H1 (cell line): ENCODE measurements around the gene CIAO3. TPM values are rescaled to one million over a fixed set of nuclear protein-coding genes. Genes with fewer than 3 reads are reported as not detected.

ENCODE experiments used
- CBX8 ChIP-seq: fragments of 300-800, 300-1000 bp; sonication (generic); IDR thresholded peaks from 2 replicates; pipeline ENCODE4 v1.7.1; 2016; ENCODE audit warnings: low read depth, low read length, borderline replicate concordance
- CHD7 ChIP-seq: fragments of 300-600 bp; sonication (generic); IDR thresholded peaks from 2 replicates; pipeline ENCODE4 v1.7.1; 2012; ENCODE audit warnings: low read length, moderate library complexity, mild to moderate bottlenecking, inconsistent platforms; ENCODE audit not compliant: insufficient replicate concordance
- E2F6 ChIP-seq: IDR thresholded peaks from 2 replicates; pipeline ENCODE4 v1.6.1; 2012; ENCODE audit warnings: inconsistent platforms
- GTF2F1 ChIP-seq: IDR thresholded peaks from 2 replicates; pipeline ENCODE4 v1.6.1; 2012; ENCODE audit warnings: low read depth, low read length, improper control_type of control experiment, borderline replicate concordance
- KDM1A ChIP-seq: fragments of 200-600, 300-600 bp; sonication (generic); IDR thresholded peaks from 2 replicates; pipeline ENCODE4 v1.7.1; 2016; ENCODE audit warnings: mild to moderate bottlenecking, low read length, borderline replicate concordance
- KDM4A ChIP-seq: IDR thresholded peaks from one replicate; pipeline ENCODE4 v1.7.1; 2012; ENCODE audit warnings: low read depth, mild to moderate bottlenecking, moderate library complexity, low read length, inconsistent platforms; ENCODE audit not compliant: severe bottlenecking
- MAX ChIP-seq: IDR thresholded peaks from 2 replicates; pipeline ENCODE4 v1.6.1; 2012; ENCODE audit warnings: inconsistent platforms
- RAD21 ChIP-seq, 2 experiments: IDR thresholded peaks in 1 of 2; conservative IDR thresholded peaks in 1 of 2; 2 replicates each; pipeline ENCODE4 v1.6.1; 2011; ENCODE audit warnings: low read depth in 2 of 2, low read length in 2 of 2, improper control_type of control experiment in 1 of 2, inconsistent platforms in 1 of 2, mild to moderate bottlenecking in 1 of 2, moderate library complexity in 1 of 2
- SIRT6 ChIP-seq: IDR thresholded peaks from one replicate; pipeline ENCODE4 v1.7.1; 2012; ENCODE audit warnings: low read length, inconsistent platforms
- SP1 ChIP-seq: IDR thresholded peaks from 2 replicates; pipeline ENCODE4 v1.6.1; 2011; ENCODE audit warnings: low read depth, low read length
- TAF1 ChIP-seq: IDR thresholded peaks from 2 replicates; pipeline ENCODE4 v1.6.1; 2011; ENCODE audit warnings: mild to moderate bottlenecking, low read depth, low read length
- polyA plus RNA-seq, 7 experiments: library from polyadenylated mRNA; depleted of rRNA in 3 of 7; stranded (reverse) in 5 of 7; unstranded in 2 of 7; fragments of >200 nt in 5 of 7; fragments of 200-250 nt in 2 of 7; gene quantifications; 1 replicate in 5 of 7; 2 replicates in 1 of 7; 4 replicates in 1 of 7; pipeline versions ENCODE4 v1.2.1 to v1.2.3, GENCODE V29; 2011 to 2013; ENCODE audit warnings: missing spikeins in 2 of 7, mixed read lengths in 2 of 7
- total RNA-seq: library from RNA; stranded (reverse); fragmentation: NEBNext Ultra II Directional; extraction: Animal tissue kit (Norgen Biotek cat#: 25700); gene quantifications from 2 replicates; pipeline ENCODE4 v1.2.1, GENCODE V29; 2021

CIAO3 gene
- total and polyA plus RNA-seq, 2 of the 8 experiments (the other 6 are each of a cell fraction or from before 2014, with no cell fraction given) = 20.0 to 20.4 TPM

- TF ChIP-seq CHD7 (no peak), SP1 (no peak), KDM4A (no peak), KDM1A (no peak), SIRT6 (no peak), GTF2F1 (no peak), RAD21 (IDR thresholded peaks at IDR 0.05 in 1 of 2, conservative IDR thresholded peaks at IDR 0.05 in 1 of 2; ENCODE audit: low read depth in 2 of 2, low read length in 2 of 2) (no peak), E2F6 (no peak), MAX (no peak), TAF1 (no peak), CBX8 (no peak)
Observed at GRCh38 chr16:723695-724094, 17.1 kb downstream of the CIAO3 start (continued).
